HuH-7.5 (cell line): ENCODE measurements around the gene NLGN1.
"Not testable (repeated sequence)": the region's sequence is repeated elsewhere in the genome, so short reads cannot be mapped to it uniquely, and the experiment has no call there.

ENCODE experiments used
- DNase-seq: peaks from one replicate; pipeline ENCODE4 v3.0.0; 2011; ENCODE audit warnings: low spot score

Gene NLGN1

DNA sequence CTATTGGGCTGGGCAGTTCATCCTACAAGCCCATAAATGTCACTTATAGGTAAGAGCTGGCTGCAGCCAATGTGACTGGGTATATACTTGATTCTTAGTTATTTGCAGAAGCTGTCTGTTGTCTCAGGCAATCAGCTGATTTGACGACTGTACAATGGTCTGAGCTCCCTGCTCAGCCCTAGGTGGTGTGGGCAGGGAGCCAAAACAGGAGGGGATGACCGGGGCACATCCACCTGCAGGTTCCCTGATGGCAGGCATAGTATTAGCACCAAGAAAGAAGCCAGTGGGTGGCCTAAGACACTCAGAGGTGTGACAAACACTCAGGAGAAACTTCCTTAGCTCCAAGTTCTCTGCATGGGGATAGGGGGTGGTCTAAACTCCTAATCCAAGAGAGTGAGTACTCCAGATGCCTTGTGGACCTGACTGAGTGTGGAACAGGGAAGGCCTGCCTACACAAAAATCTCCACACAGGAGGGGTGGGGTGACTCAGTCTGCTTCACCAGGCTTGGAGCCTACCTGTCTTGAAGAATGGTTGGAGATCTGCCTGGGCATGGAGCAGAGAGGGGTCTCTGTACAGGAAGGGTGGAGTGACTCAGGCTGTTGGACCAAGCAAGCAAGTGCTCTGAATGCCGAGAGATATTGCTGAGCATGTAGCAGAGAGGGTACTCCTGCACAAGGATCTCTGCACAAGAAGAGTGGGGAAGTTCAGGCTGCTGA is 771.2 kb downstream of the NLGN1 start:
- DNase-seq: no peak

DNA sequence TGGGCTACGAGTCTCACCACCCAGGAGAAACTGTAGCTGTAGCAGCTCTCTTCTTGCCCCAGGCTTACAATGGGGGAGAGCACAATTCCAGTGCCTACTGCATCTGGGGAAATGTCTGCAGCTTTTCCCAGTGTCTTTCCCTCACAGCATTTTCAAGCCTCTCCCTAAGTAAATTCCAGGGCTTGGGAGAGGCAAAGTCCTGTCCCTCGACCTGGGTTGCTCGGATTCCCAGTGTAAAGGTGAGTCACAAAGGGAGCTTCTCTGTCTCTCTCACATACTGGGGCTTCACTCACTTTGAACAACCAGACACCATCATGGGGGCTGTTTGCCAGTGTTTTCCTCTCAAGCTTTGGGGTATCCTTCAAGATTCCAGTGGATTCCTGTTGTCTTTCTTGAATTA is 772.2 kb downstream of the NLGN1 start:
- DNase-seq: no peak

DNA sequence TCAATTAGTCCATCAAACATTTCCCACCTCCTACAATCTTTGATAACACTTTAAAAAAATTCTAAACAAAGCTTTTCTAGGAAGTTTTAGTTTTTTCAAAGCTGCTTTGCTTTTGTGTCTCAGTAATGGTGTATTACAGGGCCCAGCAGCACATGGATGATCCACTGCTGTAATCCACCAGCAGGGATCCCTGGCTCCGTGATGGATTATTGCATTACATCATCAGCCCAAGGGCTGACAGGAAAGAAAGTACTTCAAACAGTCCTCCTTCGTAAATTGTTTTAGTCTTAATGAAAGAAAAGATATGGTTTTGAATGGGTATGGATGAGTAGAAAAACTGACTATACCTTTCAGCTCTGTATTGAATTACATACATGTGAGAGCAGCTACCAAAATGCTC is 772.7 kb downstream of the NLGN1 start:
- DNase-seq: no peak

DNA sequence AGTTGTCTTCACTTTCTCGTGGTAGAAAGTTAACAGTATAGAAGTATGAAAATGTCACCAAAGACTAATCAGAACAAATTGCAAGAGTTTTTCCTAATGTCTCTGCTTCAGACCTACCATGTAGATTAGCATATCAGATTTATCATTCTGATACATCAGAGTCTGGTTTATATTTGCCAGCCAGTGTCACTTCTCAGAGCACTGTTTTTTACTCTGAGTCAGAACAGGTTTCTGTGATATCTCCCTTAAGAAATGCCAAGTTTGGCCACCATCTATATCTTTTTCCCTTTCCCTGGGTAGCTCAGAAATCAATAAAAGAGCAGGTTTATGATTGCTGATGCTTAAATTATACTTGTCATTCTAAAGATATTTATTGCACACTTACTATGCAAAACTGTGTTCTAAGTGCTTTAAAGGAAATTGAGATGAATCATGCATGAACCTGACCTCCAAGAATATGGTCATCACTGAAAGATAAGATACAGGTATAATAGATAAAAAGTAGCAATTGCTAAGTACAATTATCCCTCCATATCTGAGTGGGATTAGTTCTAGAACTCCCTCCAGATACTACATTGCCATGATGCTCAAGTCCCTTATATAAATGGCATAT is 788.9 kb downstream of the NLGN1 start:
- DNase-seq: no peak

DNA sequence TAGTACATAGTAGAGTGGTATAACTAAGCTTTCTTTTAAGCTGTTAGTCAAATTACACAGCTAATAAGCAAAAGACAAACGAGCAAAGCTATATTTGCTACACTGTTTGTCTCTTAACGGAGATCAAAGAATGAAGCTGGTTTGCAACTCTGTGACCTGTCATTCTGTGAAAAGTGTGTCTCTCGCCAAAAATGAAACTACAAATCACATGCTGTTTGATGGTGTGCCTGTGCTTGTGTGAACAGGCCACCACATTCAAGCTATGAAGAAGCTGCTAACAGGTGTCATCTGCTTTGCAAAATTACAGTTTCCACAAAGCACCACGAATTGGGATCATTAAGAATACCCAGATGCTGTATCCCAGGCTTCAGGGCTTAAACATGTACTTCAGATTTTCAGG is 793.8 kb downstream of the NLGN1 start:
- no peak for DNase-seq

DNA sequence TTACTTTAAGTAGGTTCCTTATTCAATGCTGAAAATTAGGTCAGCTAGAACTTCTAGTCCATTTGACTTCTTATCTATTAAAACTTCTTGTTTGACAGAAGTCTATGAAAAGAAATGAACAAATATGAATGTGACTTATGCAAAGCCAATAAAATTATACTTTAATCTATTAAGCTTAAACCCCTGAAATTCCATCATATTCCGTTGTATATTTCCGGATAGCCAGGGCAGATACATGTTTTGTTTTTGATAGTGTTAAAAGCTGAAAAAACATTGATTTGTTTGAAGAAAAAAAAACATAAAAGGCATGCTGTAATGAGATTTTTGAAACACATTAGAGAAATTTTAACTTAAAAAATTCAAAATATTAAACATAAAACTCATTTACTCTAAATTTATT is 794.4 kb downstream of the NLGN1 start:
- no peak for DNase-seq

DNA sequence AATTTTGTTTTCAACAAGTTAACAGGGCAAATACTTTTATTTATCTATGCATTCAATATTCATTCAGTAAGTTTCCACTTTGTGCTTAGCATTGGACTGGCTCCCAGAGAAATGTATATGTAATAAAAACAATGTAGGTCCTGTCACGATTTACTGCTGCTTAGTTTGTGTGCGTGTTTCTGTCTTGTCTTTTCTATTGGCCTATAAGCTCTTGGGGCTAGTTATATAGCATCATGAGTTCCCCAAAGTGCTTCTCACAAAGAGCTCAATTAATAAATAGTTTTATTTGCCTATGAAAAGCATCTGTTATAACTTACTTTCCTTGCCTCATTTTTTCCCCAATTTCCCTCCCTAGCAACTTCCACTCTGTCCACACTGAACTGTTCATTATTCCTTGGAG is 794.9 kb downstream of the NLGN1 start:
- no peak for DNase-seq

DNA sequence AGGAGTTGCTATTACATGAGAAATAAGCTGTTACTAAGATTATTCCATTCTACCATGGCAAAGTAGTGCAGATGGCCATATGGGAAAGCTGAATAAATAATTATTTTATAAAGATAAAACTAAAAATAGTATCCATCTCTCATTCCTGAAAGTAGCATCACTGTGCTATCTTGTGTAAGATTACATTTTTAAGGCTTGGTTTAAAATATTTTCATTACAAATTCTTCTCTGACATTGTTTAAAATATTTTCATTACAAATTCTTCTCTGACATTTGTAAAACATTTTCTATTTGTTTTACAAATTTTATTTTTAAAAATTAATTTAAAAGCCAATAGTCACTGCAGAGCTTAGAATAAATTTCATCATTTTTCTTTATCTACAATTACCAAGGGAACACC is 796.1 kb downstream of the NLGN1 start:
- no peak for DNase-seq

DNA sequence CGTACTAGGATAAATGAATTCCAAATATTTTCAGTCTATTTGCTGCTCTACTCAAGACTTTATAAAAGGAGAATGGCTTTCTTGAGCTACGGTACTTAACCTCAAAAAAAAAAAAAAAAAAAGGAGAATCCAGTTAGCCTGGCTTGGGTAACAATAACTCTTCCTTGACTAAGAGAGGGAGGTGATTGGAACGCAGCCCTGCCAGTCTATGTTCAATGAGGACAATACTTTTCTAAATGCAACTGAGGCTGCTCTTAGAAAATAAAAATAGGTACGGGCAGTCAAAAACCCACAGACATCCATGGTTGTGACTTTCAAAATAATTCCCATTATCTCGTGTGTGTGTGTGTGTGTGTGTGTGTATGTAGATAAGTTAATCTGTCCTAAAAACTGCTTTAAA is 799.9 kb downstream of the NLGN1 start:
- DNase-seq: no peak

DNA sequence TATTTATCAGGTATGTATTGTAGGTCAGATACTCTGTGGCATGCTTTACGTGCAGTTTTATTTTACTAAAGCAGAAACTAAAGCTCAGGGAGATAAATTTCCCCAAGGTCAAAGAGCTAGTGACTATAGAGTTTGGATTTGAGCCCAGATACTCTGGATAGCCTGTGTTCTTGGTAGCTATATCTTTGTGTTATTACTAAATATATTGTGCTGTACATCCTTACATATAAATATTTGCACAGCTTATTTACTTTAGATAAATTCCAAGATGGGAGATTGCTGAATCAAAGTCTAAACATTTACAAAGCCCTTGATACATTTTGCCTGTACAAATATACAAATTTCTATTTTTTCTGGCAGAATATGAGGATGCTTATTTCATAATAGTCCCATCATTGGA is 800.7 kb downstream of the NLGN1 start:
- no peak for DNase-seq

DNA sequence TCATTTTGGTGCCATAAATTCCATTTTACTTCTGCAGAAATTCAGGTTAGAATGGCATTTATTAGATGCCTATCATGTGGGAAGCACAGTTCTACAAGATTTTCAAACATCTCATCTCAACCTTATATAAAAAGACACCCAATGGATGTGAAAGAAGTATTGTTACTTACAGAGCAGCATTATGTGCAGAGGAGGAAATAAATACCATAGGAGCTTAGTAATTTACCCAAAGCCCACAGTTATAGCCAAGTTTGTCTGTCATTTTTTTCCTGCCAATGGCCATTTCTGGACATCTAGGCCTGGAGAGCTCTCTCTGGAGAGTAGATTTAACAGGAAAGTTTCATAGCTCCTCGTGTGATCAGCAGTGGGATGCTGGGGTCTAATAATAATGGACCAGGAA is 802.2 kb downstream of the NLGN1 start:
- no peak for DNase-seq

DNA sequence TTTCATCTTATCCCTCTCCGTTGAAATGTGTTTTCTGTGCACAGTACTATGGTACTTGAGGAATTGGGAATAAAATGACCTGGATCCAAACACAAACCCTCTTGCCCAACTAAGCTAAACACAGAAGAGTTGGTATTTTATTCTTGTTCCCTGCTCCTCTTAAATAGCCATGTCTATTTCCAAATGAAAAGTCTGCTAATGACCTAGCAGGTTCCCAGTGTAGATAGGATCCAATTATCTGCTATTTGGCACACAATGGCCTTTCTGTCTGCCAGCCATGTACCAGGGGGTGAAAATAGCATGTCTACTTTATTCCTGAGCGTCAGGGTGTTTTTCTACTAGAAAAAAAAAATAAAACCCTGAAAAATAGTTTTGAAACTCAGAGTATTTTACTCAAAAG is 804.6 kb downstream of the NLGN1 start:
- DNase-seq: no peak

DNA sequence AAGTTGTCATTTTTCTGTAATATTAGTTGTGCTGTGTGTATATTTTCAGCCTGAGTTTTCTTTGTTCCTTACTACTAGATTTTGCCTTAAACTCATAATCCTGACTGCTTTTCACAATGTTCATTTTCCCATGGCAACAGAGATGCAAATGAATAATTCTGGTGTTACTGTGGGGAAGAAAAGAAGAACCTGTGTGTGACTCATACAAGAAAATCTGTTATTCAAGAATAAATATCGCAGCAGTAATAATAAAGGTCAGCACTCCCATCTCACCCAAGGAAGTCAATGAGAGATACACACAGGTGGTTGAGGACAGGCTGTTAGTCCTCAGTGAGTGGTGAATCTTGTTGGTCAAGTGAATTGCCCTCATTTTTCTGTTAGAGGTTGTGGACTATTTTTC is 805.0 kb downstream of the NLGN1 start:
- DNase-seq: no peak

DNA sequence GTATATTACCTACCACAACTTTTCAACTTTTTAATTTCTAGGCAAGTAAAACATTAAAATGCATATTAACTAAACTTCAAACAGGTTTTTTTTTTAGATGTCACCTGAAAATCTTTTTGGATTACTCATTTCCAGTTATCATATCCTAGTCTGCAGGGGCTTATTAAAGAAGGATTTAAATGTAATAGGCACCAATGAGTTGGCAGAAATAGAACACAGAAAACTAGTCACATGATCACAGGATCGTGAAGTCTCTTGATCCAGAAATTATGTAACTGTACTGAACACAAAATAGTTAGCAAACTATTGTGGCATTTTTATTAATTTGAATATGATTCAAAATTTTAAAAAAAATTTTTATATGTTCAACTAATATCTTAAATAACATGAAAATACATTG is 807.2 kb downstream of the NLGN1 start:
- DNase-seq: no peak

DNA sequence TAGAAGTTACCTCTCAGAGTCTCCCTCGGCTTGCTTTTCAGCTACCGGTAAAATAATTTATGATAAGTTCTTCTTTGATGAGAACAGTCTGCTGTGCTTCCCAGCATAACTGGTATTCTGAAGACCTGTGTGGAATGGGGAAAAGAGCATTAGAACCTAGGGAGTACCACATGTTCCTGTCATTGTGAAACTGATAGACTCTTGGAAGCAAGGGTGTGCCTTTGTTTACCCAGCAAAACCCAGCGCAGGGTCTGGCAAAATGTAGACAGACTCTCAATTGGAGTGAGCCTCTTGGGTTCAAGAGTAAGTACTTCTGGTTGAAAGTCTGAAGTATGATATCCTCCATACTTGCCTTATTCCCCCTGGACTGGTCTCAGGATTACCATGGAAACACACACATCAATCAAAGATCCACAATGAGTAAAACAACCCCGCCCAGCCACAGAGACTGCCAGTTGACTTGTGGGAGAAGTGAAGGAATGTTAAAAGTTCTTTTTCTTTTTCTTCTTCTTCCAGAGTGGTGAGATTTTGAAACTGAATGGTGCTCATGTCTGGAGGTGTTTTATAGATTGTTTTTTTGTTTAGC is 809.2 kb downstream of the NLGN1 start:
- DNase-seq: no peak

DNA sequence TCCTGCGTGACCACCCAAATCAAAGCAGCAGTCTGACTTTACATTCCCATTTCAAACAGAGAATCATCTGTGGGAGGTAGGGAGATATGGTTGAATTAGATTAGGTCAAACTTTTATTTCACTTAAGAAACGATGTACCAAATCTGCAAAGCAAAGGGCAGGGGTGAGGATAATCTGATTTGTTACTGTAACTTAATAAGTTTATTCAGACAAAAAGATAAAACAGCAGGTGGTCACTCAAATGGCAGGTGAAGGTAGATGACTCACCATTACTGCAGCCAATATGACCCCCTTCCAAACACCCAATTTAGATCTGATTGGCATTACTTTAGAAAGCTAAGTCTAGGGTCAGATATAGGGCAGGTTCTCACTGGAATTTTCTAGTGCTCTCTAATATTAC is 810.6 kb downstream of the NLGN1 start:
- DNase-seq: no peak

DNA sequence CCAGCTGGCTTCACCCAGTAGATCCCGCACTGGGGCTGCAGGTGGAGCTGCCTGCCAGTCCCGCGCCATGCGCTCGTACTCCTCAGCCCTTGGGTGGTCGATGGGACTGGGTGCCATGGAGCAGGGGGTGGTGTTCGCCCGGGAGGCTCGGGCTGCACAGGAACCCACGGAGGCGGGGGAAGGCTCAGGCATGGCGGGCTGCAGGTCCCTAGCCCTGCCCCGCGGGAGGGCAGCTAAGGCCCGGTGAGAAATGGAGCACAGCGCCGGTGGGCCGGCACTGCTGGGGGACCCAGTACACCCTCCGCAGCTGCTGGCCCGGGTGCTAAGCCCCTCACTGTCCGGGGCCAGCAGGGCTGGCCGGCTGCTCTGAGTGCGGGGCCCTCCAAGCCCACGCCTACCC is 814.4 kb downstream of the NLGN1 start:
- not testable (repeated sequence) for DNase-seq

DNA sequence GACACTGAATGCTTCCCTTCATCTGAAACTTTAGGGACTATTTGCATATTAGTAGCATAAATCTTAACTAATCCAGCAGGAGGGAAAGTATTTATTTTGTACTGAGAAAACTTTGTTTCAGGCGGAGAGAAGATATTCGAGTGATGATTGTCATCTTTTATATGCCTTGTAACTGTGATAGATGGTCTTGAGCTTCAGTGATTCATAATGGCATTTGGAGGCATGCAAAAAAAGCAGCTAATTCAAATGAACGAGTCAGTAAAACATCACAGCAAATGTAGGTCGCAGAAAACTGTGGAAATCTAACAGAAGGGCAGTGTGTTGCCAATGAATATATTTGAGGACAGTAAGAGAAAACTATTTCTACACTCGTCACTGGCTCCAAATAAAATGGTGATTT is 817.9 kb downstream of the NLGN1 start:
- no peak for DNase-seq

DNA sequence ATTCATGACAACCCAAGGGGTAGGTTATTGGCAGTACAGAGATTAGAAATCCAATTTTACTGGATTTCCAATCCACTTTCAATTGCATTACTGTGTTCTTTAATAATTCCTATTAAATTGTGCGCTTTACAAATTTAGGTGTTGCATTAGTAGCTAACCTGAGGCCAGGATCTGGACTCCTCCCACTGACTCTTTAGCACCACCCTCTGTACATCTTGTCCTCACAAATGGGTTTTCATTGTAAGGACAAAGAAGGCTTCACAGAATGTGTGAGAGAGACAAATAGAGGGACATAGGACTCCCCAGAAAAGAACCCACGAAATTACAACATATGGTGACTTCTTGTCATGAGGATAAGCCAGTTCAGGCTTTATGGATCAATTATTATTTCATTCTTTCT is 818.5 kb downstream of the NLGN1 start:
- DNase-seq: no peak

DNA sequence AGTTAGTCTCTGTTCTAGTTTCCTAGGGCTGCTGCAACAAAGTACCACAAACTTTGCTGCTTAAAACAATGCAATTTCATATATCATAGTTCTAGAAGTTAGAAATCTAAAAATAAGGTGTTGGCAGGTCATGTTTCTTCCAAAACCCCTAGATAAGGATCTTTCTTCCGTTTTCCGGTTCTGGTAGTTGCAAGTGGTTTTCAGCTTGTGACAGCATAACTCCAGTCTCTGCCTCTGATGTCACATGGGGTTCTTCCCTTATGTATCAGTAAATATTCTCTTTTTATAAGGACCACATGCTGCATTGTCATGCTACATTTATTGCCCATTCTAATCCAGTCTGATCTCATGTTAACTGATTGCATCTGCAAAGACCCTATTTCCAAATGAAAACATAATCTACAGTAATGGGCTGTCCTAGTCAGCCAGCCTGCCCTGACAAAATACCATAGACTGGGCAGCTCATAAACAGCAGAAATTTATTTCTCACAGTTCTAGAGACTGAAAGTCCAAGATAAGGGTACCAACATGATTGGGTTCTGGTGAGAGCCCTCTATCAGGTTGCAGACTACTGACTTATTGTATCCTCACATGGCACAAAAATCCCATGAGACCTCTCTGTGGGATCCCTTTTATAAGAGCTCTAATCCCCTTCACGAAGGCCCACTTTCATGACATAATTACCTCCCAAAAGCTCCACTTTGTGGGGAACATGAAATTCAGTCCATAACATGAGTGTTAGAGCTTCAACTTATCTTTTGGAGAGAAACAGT is 819.6 kb downstream of the NLGN1 start:
- no peak for DNase-seq

DNA sequence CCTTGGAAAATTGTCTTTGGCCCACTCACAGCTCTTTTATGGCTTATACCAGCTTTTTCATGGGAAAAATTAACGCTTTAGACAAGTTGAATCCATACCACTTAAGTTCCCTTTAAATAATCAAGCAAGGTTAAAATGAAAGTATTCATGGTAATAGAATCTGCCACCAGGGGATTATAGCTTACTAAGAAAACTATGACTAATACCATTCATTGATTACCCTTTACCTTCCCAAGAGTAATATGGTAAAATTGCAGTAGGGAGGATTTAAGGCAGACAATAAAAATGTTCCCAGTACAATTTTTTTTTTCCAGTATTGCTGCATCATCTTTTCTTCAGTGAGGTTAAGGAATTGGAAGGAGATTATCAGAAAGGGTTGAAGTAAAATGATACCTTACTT is 820.5 kb downstream of the NLGN1 start:
- DNase-seq: no peak

DNA sequence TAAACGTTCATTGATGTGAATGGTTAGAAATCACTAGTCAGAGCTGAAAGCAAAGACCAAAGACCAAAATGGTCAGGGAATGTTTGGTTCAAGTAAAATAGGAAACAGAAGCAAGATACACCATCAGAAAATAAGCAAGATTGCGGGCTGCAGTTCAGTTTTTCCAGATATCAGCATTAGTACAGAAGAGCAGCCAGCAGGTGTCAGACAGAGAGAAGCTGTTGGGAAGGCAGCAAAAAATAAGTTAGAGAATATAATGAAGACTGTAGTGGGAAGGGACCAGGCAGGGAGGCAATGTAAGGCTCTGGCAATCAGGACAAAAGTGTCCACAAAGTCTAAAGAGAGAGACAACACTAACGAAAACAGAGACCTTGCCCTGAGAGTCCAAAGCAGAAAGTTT is 822.2 kb downstream of the NLGN1 start:
- no peak for DNase-seq
